HepG2 (cell line): ENCODE results near the gene CLASP1. TPM values are rescaled to one million over a fixed set of nuclear protein-coding genes. Genes with fewer than 3 reads are reported as not detected.

Experiments used
- AHR ChIP-seq: IDR thresholded peaks from 2 replicates; pipeline ENCODE4 v1.6.1; 2018; ENCODE audit warnings: missing genetic modification reagents, missing compliant biosample characterization
- ARNTL ChIP-seq: sonication (generic); formaldehyde crosslinking; IDR thresholded peaks from 2 replicates; pipeline ENCODE4 v1.4.0; 2020; ENCODE audit warnings: mild to moderate bottlenecking, missing genetic modification reagents
- BHLHE40 ChIP-seq: IDR thresholded peaks from 2 replicates; pipeline ENCODE4 v1.6.1; 2011; ENCODE audit warnings: low read length, improper control_type of control experiment
- CEBPG ChIP-seq: IDR thresholded peaks from 2 replicates; pipeline ENCODE4 v1.6.1; 2016
- DNMT1 ChIP-seq: sonication (generic); formaldehyde crosslinking; IDR thresholded peaks from 2 replicates; pipeline ENCODE4 v1.5.1; 2020; ENCODE audit warnings: mild to moderate bottlenecking, missing genetic modification reagents
- GZF1 ChIP-seq: sonication (generic); formaldehyde crosslinking; IDR thresholded peaks from 2 replicates; pipeline ENCODE4 v1.5.1; 2020; ENCODE audit warnings: mild to moderate bottlenecking, missing genetic modification reagents
- IRF2 ChIP-seq: IDR thresholded peaks from 2 replicates; pipeline ENCODE4 v1.6.1; 2018; ENCODE audit warnings: missing genetic modification reagents, missing compliant biosample characterization
- KDM3A ChIP-seq: IDR thresholded peaks from 2 replicates; pipeline ENCODE4 v1.6.1; 2018; ENCODE audit warnings: low read depth, missing compliant biosample characterization
- MED1 ChIP-seq: sonication (generic); formaldehyde crosslinking; IDR thresholded peaks from 2 replicates; pipeline ENCODE4 v1.4.0; 2020; ENCODE audit warnings: missing genetic modification reagents
- NCOA2 ChIP-seq: sonication (generic); formaldehyde crosslinking; IDR thresholded peaks from 2 replicates; pipeline ENCODE4 v1.8.0; 2022; ENCODE audit warnings: inconsistent platforms
- NFE2L1 ChIP-seq: sonication (generic); formaldehyde crosslinking; IDR thresholded peaks from 2 replicates; pipeline ENCODE4 v1.4.0; 2020; ENCODE audit warnings: missing genetic modification reagents, mild to moderate bottlenecking, borderline replicate concordance
- RARG ChIP-seq: sonication (generic); formaldehyde crosslinking; IDR thresholded peaks from 2 replicates; pipeline ENCODE4 v1.4.0; 2020; ENCODE audit warnings: low read depth, mild to moderate bottlenecking, missing genetic modification reagents
- SCMH1 ChIP-seq: sonication (generic); formaldehyde crosslinking; IDR thresholded peaks from 2 replicates; pipeline ENCODE4 v1.9.0; 2021; ENCODE audit warnings: missing genetic modification reagents, mild to moderate bottlenecking, borderline replicate concordance
- TEAD2 ChIP-seq: sonication (generic); formaldehyde crosslinking; IDR thresholded peaks from 2 replicates; pipeline ENCODE4 v1.9.0; 2021; ENCODE audit warnings: missing genetic modification reagents
- ZBTB20 ChIP-seq: sonication (generic); formaldehyde crosslinking; IDR thresholded peaks from 2 replicates; pipeline ENCODE4 v1.8.1; 2023; ENCODE audit warnings: missing genetic modification reagents, low read depth, mild to moderate bottlenecking, borderline replicate concordance
- ZFP36L1 ChIP-seq: sonication (generic); formaldehyde crosslinking; IDR thresholded peaks from 2 replicates; pipeline ENCODE4 v1.8.0; 2022; ENCODE audit warnings: mild to moderate bottlenecking, missing genetic modification reagents, moderate library complexity
- ZNF274 ChIP-seq: sonication (generic); formaldehyde crosslinking; IDR thresholded peaks from 2 replicates; pipeline ENCODE4 v1.5.1; 2020; ENCODE audit warnings: mild to moderate bottlenecking, missing genetic modification reagents
- ZNF614 ChIP-seq: IDR thresholded peaks from 2 replicates; pipeline ENCODE4 v1.6.1; 2018; ENCODE audit warnings: missing biosample characterization, missing genetic modification reagents, inconsistent platforms, borderline replicate concordance
- ZNF749 ChIP-seq: sonication (generic); formaldehyde crosslinking; IDR thresholded peaks from 2 replicates; pipeline ENCODE4 v1.8.0; 2022; ENCODE audit warnings: mild to moderate bottlenecking, missing genetic modification reagents, moderate library complexity, borderline replicate concordance
- polyA plus RNA-seq, 8 experiments: library from polyadenylated mRNA; depleted of rRNA in 3 of 8; stranded (reverse) in 7 of 8; unstranded in 1 of 8; fragments of >200 nt; fragmentation: Illumina TruSeq in 4 of 8; extraction: Trizol in 4 of 8; gene quantifications; 2 replicates each; pipeline versions ENCODE4 v1.2.1 to v1.2.3, GENCODE V29; 2011 to 2016; ENCODE audit warnings: low read depth in 4 of 8, missing spikeins in 1 of 8, mixed read lengths in 1 of 8; ENCODE audit not compliant: insufficient read depth in 1 of 8
- total RNA-seq, 5 experiments: library from RNA; depleted of rRNA; stranded (reverse); fragments of >200 nt; fragmentation: Illumina TruSeq; extraction: Trizol; gene quantifications; 2 replicates each; pipeline ENCODE4 v1.2.3, GENCODE V29; 2016; ENCODE audit warnings: low read depth in 1 of 5
- TF ChIP-seq, protein P1 (sequence below): sonication (generic); formaldehyde crosslinking; IDR thresholded peaks from 2 replicates; pipeline ENCODE4 v1.8.1; 2023; ENCODE audit warnings: mild to moderate bottlenecking, moderate library complexity, missing genetic modification reagents
- TF ChIP-seq, protein P2 (sequence below): sonication (generic); formaldehyde crosslinking; IDR thresholded peaks from 2 replicates; pipeline ENCODE4 v1.5.0; 2020; ENCODE audit warnings: mild to moderate bottlenecking, missing genetic modification reagents
- TF ChIP-seq, protein P3 (sequence below): sonication (generic); formaldehyde crosslinking; IDR thresholded peaks from 2 replicates; pipeline ENCODE4 v1.4.0; 2020; ENCODE audit warnings: mild to moderate bottlenecking, missing genetic modification reagents
- TF ChIP-seq, protein P4 (sequence below): sonication (generic); formaldehyde crosslinking; IDR thresholded peaks from 2 replicates; pipeline ENCODE4 v1.5.0; 2020; ENCODE audit warnings: mild to moderate bottlenecking, missing genetic modification reagents, borderline replicate concordance
- TF ChIP-seq, protein P5 (sequence below): sonication (generic); formaldehyde crosslinking; IDR thresholded peaks from 2 replicates; pipeline ENCODE4 v1.5.1; 2020; ENCODE audit warnings: mild to moderate bottlenecking, moderate library complexity, missing genetic modification reagents

The CLASP1 gene
- total and polyA plus RNA-seq, 2 of the 13 experiments (the other 11 are each of a cell fraction or from before 2014, with no cell fraction given): 11.7 to 47.9 TPM

DNA sequence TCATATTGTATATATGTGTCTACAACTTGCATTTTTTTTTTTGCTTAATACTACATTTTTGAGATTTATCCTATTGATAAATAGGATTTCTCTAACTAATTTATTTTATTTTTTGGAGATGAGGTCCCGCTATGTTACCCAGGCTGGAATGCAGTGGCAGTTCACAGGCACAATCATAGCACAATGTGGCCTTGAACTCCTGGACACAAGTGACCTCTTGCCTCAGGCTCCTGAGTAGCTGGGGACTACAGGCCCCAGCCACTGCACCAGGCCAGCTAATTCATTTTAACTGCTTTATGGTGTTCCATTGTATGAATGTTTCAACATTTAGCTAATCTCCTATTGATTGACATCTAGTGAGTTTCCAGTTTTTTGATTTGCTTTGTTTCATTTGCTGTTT lies 16.8 kb upstream of the CLASP1 start (continued):
- no peak for TF ChIP-seq TEAD2 (CRISPR knock-in tag)
- no peak for TF ChIP-seq ZFP36L1 (CRISPR knock-in tag)
- peak; percentile 69 for TF ChIP-seq MED1 (CRISPR knock-in tag)
- TF ChIP-seq ZNF749 (CRISPR knock-in tag): no peak
- TF ChIP-seq RARG: no peak
- no peak for TF ChIP-seq DNMT1 (CRISPR knock-in tag)
- TF ChIP-seq BHLHE40: no peak
- TF ChIP-seq ARNTL (CRISPR knock-in tag): no peak
- no peak for TF ChIP-seq KDM3A
- TF ChIP-seq CEBPG (CRISPR knock-in tag): peak; percentile 65
- TF ChIP-seq ZNF274 (CRISPR knock-in tag): no peak
- TF ChIP-seq, protein P1, sequence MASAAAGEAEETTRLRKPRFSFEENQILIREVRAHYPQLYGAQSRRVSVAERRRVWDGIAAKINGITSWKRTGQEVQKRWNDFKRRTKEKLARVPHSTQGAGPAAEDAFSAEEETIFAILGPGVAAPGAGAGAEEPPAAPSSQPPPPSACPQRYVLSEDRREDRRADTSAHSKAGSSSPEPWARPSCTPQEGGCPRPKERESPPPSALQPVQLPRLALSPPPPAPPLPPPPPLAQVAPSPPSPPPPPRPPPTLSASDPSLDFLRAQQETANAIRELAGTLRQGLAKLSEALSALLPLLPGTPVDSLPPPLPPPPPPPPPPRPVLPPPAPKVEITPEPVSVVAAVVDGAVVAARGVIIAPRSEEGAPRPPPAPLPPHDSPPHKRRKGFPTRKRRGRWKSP (CRISPR knock-in tag): no peak
- TF ChIP-seq, protein P2, sequence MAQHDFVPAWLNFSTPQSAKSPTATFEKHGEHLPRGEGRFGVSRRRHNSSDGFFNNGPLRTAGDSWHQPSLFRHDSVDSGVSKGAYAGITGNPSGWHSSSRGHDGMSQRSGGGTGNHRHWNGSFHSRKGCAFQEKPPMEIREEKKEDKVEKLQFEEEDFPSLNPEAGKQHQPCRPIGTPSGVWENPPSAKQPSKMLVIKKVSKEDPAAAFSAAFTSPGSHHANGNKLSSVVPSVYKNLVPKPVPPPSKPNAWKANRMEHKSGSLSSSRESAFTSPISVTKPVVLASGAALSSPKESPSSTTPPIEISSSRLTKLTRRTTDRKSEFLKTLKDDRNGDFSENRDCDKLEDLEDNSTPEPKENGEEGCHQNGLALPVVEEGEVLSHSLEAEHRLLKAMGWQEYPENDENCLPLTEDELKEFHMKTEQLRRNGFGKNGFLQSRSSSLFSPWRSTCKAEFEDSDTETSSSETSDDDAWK: no peak
- 0 out of 2 replicates have a peak, but pooled peaks have one; percentile 21 for TF ChIP-seq IRF2 (CRISPR knock-in tag)
- TF ChIP-seq SCMH1 (CRISPR knock-in tag): no peak
- TF ChIP-seq ZBTB20 (CRISPR knock-in tag): no peak
- TF ChIP-seq, protein P3, sequence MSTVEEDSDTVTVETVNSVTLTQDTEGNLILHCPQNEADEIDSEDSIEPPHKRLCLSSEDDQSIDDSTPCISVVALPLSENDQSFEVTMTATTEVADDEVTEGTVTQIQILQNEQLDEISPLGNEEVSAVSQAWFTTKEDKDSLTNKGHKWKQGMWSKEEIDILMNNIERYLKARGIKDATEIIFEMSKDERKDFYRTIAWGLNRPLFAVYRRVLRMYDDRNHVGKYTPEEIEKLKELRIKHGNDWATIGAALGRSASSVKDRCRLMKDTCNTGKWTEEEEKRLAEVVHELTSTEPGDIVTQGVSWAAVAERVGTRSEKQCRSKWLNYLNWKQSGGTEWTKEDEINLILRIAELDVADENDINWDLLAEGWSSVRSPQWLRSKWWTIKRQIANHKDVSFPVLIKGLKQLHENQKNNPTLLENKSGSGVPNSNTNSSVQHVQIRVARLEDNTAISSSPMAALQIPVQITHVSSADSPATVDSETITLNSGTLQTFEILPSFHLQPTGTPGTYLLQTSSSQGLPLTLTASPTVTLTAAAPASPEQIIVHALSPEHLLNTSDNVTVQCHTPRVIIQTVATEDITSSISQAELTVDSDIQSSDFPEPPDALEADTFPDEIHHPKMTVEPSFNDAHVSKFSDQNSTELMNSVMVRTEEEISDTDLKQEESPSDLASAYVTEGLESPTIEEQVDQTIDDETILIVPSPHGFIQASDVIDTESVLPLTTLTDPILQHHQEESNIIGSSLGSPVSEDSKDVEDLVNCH (CRISPR knock-in tag): no peak
- TF ChIP-seq AHR (CRISPR knock-in tag): no peak
- TF ChIP-seq ZNF614 (CRISPR knock-in tag): peak; percentile 38; the same call in 1 of the 2 replicates
- TF ChIP-seq GZF1 (CRISPR knock-in tag): no peak
- no peak for TF ChIP-seq NFE2L1 (CRISPR knock-in tag)
- TF ChIP-seq, protein P4, sequence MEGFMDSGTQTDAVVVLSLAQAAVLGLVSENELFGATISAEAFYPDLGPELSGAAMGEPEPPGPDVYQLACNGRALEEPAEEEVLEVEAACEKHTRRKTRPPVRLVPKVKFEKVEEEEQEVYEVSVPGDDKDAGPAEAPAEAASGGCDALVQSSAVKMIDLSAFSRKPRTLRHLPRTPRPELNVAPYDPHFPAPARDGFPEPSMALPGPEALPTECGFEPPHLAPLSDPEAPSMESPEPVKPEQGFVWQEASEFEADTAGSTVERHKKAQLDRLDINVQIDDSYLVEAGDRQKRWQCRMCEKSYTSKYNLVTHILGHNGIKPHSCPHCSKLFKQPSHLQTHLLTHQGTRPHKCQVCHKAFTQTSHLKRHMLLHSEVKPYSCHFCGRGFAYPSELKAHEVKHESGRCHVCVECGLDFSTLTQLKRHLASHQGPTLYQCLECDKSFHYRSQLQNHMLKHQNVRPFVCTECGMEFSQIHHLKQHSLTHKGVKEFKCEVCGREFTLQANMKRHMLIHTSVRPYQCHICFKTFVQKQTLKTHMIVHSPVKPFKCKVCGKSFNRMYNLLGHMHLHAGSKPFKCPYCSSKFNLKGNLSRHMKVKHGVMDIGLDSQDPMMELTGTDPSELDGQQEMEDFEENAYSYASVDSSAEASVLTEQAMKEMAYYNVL (CRISPR knock-in tag): no peak
- TF ChIP-seq NCOA2 (CRISPR knock-in tag): peak; percentile 43; the same call in 1 of the 2 replicates
- TF ChIP-seq, protein P5, sequence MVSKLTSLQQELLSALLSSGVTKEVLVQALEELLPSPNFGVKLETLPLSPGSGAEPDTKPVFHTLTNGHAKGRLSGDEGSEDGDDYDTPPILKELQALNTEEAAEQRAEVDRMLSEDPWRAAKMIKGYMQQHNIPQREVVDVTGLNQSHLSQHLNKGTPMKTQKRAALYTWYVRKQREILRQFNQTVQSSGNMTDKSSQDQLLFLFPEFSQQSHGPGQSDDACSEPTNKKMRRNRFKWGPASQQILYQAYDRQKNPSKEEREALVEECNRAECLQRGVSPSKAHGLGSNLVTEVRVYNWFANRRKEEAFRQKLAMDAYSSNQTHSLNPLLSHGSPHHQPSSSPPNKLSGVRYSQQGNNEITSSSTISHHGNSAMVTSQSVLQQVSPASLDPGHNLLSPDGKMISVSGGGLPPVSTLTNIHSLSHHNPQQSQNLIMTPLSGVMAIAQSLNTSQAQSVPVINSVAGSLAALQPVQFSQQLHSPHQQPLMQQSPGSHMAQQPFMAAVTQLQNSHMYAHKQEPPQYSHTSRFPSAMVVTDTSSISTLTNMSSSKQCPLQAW (CRISPR knock-in tag): no peak
